NCI-H2227 treated with DMSO at 0.1 percent for 48 hours (cell line): ENCODE data around the gene ZDHHC24.
"Not testable (repeated sequence)": the region's sequence is repeated elsewhere in the genome, so short reads cannot be mapped to it uniquely, and the experiment has no call there.

ENCODE experiments used
- DNase-seq: peaks from one replicate; lab custom pipeline; 2025; lab: John Stamatoyannopoulos, UW

ZDHHC24 gene

DNA sequence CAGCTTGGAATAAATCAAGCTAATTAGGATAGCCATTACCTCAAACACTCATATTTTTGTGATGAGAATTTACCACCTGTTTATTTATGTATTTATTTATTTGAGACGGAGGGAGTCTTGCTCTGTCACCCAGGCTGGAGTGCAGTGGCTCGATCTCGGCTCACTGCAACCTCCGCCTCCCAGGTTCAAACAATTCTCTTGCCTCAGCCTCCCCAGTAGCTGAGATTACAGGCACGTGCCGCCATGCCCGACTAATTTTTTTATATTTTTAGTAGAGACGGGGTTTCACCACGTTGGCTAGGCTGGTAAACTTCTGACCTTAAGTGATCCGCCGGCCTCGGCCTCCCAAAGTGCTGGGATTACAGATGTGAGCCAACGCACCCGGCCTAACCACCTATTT is 896 bp downstream of the ZDHHC24 start:
- not testable (repeated sequence) for DNase-seq

DNA sequence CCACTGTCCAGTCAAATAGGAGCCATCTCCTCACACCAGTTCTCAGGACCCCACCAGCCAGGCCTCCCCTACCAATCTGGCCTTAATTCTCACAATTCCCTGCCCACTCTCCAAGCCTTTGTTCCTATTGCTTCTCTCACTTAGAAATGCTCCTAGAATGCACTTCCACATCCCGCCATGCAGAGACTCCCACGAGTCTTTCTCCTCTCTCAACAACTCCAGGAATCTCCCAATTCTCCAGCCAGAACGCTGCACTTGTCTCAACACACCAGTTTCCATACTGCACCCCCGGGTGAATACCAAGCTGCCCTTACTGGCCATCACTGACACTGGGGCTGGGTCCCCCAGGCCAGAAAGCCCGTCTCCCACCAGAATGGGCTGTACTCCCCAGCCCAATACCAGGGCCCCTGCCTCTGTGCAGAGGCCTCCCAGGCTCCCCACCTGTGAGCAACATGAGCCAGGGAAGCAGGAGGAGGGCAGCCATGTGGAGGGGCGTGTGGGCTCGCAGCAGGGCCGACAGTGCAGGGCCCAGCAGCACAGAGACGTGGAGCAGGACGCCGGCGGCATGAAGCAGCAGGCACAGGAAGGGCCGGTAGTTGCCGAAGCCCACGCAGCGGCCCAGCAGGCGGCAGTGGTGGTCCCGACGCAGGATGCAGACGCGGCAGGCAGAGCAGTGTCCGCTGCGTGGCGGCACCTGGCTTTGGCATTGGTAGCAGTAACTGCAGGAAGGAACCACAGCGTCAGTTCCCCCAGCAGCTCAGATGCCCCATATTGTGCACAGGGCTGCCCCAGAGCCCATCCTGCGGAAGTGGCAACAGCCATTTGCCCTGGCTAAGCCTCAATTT is 2.4 kb downstream of the ZDHHC24 start:
- peak; percentile 36 for DNase-seq

DNA sequence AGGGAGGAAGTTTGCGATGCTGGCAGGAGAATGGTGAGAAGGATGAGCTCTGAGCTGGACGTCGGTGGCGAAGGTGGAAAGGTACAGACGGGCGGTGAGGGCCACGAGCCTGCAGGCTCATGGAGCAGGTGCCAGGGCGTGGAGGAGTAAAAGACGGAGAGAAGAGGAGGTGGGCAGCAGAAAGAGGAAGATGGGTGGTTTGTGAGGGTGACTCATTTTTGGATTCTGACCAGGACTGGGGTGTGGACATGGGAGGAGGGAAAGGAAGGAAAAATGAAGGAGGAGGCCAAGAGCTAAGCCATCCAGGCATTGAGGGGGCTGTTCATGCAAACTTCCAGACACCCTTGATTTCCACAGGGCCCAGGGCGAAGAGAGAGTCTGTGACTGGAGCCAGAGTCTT is 3.5 kb downstream of the ZDHHC24 start:
- no peak for DNase-seq

DNA sequence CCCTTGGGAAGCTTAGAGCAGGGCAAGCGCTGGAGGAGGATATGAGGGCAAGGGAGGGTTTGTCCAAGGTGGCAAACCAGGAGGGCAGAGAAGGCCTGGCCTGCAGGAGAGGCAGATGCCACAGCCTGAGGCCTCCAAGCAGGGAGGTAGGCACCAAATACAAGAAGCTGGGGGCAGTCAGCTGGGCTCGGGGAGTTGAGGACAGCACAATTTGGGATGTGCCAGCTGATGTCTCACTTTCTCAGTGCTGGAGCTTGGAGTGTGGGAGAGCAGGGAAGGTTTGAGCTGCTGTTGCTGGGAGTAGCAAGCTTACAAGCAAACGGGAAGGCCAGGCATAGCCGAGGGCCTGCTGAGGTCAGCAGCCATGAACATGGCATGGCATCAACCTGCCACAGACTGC is 4.0 kb downstream of the ZDHHC24 start:
- DNase-seq: no peak

DNA sequence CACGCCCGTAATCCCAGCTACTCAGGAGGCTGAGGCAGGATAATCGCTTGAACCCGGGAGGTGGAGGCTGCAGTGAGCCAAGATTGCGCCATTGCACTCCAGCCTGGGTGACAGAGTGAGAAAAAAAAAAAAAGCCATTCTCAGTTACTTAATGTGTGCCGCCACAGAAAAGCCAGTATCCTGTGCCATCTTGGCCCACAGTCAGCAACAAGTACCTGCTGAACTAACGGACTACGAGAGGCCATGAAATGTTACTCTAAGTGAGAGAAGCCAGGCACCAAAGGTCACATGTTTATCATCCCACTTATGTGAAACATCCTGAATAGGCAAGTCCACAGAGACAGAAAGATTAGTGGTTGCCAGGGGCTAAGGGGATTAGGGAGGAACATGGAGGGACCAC is 5.2 kb downstream of the ZDHHC24 start:
- DNase-seq: not testable (repeated sequence)

DNA sequence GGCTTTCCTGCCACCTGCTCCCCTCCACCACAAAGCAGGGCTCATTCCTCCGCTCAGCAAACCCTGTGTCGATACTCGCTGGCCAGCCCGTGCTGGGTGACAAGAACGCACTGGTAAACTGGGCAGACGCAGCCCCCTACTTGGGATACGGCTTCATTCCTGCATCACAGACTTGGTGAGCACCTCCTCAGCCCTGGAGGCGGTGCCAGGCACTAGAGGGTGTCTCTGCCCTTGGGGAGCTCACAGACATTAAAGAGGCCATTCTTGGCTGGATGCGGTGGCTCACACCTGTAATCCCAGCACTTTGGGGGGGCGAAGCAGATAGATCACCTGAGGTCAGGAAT is 6.0 kb downstream of the ZDHHC24 start:
- DNase-seq: no peak

DNA sequence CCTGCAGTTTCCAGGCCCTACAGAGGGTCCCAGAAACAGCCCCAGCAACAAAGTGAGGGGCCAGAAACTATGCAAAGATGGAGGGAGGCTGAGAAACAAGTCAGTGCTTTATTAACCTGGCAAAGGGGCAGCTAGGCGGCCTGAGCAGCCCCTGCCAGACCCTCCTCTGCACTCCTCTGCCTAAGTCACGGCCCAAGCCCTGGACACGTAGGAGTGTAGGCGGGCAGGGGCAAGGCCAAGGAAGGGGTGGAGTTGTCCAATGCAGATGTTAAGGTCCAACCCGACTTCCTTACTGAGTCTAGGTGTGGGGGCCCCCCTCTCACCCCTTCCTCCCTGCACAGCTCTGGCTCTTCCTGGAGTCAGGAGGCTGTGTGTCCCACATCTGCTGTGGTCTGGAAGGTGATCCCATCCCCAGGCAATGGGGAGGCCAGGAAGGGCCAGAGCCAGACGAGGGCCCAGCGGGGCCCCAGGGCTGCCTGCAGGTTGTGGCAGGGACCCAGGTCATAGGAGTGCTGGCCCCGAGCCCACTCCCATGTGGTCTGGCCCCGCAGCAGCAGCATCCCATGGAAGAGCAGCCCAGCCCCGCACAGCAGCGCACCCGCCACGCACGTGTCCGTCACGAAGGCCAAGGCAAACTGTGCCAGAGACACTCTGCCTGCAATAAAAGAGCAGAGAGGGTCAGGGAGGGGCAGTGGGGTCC is 6.5 kb downstream of the ZDHHC24 start:
- DNase-seq: no peak

DNA sequence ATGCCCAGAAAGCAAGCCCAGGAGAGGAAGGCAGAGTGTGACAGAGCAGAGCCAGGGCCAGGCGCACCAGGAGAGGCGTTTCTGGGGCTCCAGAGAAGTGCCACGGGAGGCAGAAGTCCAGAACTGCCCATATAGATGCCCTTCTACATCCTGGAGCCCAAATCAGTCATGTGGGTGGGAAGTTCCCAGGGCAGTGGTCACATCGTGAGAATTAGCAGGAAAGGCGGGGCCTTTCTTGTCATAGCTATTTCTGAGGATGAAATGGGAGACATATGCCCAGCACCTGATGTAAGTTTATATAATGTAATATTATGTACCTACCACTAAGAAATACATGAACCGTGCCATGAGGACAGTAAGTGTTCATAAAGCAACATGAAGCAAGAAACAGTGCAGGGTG is 13.1 kb downstream of the ZDHHC24 start:
- DNase-seq: no peak

DNA sequence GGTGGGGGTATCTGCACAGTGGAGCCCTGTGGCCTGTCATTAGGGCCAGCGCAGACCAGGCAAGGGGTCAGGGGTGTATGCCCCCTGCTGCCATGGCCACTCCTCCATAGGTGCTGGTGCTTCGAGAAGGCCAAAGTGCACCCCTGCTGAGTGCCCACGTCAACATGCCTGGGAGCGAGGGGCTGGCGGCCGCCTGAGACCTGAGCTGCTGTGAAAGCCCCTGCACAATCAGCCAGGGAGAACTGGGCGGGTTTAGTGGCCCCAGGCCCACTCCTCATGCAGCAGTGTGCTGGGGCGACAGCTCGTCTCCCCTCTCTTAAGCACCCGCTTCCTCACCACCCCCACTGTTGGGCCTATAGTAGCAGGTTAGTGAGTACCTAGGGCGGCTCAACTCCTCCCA is 14.0 kb downstream of the ZDHHC24 start:
- DNase-seq: no peak

DNA sequence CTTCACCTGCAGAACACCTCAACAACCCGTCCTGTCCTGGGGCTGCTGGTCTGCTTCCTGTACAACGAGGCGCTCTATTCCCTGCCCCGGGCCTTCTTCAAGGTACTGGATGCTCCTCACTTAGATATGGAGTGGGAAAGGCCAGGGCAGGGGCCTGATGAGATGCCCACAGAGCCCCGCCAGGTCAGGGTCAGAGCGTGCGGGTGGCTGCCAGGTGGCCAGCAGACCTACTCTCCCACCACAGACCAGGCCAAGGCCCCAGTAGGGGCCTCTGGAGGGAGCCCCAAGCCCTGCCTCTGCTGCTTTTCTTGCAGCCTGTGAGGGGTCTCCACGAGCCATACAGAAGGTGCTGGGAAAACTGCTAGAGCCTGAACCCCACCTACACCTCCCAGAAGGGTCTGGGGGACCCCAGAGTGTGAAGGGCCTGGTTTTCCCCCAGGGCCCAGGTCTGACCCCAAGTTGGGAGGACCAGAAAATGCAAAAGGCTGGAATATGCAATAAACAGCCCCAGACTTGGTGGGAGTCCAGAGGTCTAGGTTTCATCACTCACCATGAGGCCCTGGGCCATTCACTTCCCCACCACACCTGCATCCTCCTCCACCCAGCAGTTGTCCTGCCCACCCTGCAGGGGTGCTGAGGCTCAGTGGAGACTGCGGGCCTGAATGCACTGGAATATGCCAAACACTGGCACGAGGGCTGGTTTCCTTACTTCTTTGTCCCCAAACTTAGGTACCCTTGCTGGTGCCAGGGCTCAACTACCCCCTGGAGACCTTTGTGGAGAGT is 14.7 kb downstream of the ZDHHC24 start:
- no peak for DNase-seq

DNA sequence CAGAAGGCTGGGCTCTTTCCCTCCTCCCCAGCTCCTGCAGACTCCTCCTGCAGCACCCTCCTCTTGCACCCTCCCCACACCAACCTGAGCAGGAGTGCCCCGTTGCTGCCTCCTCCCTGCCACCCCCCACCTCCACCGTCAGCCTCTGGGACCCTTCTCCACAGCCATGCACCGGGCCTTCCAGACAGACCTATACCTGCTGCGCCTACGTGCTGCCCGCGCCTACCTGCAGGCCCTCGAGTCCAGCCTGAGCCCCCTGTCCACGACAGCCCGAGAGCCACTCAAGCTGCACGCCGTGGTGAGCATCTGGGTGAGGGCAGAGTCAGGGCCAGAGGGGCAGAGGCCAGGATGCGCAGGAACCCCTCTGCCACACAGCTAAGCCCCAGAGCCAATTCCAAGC is 16.2 kb downstream of the ZDHHC24 start:
- no peak for DNase-seq

DNA sequence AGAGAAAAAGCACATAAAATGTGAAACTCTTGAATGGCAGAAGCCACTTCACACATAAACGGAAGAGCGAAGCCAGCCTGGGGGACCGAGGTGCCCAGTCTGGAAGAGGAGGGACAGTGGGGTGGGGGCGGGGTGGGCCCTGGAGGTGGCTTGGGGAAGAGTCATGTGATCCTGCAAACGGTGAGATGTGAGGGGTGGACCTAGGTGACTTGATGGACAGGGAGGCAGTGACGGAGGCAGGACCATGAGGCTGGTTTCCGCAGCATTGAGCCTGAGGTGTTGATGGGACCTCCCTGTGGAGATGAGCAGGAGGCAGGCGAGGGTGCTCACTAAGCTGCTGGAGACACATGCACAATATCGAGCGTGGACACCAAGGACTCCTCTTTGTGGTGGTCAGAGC is 16.8 kb downstream of the ZDHHC24 start:
- DNase-seq: no peak

DNA sequence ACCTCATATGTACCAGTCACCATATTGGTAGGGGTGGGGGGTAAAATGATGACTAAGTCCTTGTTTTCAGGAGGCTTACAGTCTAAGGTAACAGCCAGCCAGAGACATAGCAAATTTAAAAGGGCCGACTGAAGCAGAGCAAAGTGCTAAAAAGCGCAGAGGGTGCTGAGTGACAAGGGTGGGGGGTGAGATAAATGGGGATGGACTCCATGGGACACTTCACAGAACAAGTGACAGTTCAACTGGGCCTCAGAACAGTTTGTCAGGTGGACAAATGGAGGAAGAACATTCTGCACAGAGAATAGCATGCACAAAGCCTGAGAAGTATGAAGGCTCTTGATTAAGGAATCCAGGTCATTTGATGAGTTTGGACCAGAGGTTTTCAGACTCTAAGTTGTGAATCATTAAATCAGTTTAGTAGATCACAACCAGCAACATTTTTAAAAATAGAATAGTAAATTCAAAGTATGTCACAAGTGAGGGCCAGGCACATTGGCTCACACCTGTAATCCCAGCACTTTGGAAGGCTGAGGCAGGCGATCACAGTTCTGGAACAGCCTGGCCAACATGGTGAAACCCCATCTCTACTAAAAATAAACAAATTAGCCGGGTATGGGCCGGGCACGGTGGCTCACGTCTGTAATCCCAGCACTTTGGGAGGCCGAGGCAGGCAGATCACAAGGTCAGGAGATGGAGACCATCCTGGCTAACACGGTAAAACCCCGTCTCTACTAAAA is 21.4 kb downstream of the ZDHHC24 start:
- no peak for DNase-seq

DNA sequence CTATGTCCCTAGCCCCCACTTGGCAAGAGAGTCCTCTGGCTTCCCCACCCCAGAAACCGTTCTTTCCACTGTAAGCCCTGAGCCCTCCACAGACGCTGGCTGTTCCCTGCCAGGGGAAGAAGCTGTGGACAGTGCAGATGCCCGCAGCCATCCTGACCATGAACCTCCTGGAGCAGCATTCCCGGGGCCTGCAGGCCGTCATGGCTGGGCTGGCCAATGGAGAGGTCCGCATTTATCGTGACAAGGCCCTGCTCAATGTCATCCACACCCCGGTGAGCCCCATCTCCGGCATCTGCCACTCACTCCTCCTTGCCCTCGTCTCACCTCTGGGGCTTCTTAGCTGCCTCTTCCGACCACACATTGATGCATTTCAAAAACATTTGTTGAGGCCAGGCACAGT is 22.2 kb downstream of the ZDHHC24 start:
- no peak for DNase-seq

DNA sequence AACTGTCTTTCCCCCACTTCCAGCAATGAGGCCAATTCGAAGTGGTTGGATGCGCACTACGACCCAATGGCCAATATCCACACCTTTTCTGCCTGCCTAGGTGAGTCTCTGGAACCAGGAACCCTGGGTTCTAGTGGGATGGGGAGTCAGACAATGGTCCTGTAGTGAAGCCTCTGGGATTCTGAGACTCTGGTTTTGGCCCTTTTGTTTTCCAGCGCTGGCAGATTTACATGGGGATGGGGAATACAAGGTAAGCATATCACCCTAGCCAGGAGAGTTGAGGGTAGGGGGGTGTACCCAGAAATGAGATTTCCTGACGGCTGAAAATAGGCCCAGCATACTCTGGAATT is 34.9 kb downstream of the ZDHHC24 start:
- no peak for DNase-seq

DNA sequence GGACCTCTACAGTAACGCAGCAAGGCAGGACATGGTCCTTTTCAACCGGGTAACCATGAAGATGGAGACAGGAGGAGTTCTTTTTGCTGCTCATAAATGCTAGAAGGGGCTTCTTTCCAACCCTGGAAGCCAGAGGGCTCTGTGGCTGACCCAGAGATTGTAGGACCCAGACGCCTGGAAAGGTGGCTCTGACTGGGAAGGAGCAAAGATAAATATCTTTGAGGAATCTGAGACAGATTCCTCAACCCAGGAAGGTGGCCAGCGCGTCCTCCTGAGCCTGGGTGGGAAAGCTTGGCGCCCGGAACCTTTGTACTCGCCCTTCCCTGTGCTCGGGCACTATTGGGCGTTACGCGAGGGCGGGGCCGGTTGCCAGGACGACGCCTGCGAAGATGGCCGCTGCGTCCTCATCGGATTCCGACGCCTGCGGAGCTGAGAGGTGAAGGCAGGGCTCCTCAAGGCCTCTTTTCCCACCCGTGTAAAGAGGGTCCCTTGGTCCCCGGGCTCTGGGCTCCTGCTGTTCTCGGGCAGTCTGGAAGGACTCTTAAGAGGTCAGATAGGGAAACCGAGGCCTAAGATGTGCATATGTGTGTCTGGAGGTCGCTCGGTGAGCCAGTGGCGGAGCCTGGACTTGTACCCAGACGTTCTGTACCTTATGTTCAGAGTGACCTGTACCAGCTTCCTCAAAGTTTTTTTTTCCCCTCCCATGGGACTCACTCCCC is 35.4 kb downstream of the ZDHHC24 start, which contains the start of gene BBS1:
Gene BBS1, plus strand, starts transcription at position 365 of the 719 bp plus-strand sequence. Its CDS starts 25 bp downstream, at position 390.
- DNase-seq: peak; percentile 62

DNA sequence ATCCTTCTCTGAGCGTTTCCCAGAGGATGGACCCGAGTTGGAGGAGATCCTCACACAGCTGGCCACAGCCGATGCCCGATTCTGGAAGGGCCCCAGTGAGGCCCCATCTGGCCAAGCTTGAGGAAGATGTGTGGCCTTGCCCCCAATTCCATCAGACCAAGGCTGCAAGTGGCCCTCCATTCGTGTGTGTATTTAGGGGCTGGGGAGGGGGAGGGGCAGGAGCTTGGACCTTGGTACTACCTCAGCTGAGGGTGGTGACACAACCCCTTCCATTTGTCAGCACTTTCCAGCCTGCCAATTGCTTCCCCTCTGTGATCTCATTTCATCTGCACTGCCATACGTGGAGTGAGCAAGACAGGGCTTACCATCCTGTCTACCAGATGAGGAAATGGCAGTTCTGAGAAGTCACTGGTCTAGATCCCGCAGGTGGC is 36.7 kb downstream of the ZDHHC24 start:
- DNase-seq: no peak

DNA sequence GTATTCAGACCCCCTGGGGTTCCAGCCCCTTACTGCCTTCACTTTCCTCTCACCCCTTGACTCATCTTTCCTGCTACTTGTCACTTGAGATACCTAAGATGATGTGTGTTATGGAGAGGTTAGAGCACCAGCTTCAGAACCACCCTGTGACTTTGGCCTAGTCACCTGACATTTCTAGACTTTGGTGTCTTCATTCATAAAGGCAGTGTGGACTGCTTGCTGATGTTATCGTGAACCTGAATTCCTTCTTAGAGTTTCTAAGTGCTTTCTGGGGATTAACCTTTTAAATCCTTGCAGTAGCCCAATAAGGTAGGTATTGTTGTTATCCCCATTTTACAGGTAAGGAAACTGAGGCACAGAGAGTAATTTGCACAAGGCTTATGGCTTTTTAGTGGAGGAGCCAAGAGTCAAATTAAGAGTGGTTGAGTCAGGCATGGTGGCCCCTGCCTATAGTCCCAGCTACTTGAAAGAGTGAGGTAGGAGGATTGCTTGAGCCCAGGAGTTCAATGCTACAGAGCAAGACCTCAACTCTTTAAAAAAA is 40.5 kb downstream of the ZDHHC24 start:
- no peak for DNase-seq

DNA sequence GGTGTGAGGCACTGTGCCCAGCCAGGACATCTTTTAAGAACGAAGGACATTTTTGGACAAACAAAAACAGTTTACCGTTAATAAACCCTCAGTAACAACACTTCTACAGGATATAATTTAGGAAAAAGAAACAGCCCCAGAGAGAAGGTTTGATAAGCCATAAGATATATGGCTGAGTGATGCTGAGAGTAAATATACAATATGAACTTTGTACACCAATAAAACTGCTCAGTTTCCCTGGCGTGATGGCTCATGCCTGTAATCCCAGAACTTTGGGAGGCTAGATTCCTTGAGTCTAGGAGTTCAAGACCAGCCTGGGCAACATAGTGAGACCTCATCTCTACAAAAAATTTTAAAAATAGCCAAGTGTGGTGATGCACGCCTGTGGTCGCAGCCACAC is 47.3 kb downstream of the ZDHHC24 start:
- DNase-seq: no peak

DNA sequence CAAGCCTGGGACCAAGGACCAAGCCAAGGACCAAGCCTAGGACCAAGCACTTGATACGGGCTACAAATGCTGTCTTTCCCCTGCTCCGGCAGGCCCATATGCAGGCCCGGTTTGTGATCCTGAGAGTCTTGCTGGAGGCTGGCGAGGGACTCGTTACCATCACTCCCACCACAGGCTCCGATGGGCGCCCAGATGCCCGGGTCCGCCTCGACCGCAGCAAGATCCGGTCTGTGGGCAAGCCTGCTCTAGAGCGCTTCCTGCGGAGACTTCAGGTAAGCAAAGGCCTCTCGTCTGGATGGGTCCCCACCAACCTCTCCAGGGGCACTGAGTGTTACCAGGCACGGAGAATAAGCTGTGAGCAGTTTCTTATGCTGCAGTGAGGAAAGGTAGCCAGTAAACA is 48.6 kb downstream of the ZDHHC24 start:
- DNase-seq: no peak

DNA sequence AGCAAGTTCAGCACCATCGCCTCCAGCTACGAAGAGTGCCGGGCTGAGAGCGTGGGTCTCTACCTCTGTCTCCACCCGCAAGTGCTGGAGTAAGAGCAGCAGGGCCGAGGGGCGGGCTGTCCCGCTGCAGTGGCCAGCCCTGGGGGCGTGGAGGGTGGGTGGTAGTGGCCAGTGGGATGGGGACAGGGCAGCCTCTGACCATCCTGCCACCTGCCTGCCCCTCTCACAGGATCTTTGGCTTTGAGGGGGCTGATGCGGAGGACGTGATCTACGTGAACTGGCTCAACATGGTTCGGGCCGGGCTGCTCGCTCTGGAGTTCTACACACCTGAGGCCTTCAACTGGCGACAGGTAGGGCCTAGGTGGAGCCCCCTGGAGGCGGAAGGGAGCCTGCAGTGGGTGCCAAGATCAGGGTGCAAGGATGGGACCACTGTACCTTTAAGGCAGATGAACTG is 50.4 kb downstream of the ZDHHC24 start:
- DNase-seq: no peak
